DND-41 (cell line): Measurements from ENCODE around the gene ZFYVE26.

Source experiments
- CTCF ChIP-seq: IDR thresholded peaks from 2 replicates; pipeline ENCODE4 v1.5.1; 2012; ENCODE audit warnings: borderline replicate concordance, low read length, moderate library complexity, mild to moderate bottlenecking; ENCODE audit not compliant: poor library complexity, severe bottlenecking; ENCODE audit errors: extremely low read depth
- EZH2 ChIP-seq: IDR thresholded peaks from 3 replicates; pipeline ENCODE4 v1.6.1; 2012; ENCODE audit warnings: borderline replicate concordance, low read depth, mild to moderate bottlenecking, moderate library complexity, low read length, inconsistent platforms; ENCODE audit not compliant: severe bottlenecking

GRCh38 chr14:67736771-67737170, 79.6 kb downstream of the ZFYVE26 start:
- TF ChIP-seq CTCF (no peak), EZH2 (no peak)
